ENCODE data around the gene SPOPL.
"Not testable (repeated sequence)": the region's sequence is repeated elsewhere in the genome, so short reads cannot be mapped to it uniquely, and the experiment has no call there.

SPOPL gene

GRCh38 chr2:138523018-138523672, 21.6 kb downstream of the SPOPL start:
- DNase-seq (ENCODE audit: low read depth in 2 of 2): not testable (repeated sequence)

GRCh38 chr2:138523673-138524042, 22.1 kb downstream of the SPOPL start:
- DNase-seq (ENCODE audit: low read depth in 2 of 2): not testable (repeated sequence)

DNA sequence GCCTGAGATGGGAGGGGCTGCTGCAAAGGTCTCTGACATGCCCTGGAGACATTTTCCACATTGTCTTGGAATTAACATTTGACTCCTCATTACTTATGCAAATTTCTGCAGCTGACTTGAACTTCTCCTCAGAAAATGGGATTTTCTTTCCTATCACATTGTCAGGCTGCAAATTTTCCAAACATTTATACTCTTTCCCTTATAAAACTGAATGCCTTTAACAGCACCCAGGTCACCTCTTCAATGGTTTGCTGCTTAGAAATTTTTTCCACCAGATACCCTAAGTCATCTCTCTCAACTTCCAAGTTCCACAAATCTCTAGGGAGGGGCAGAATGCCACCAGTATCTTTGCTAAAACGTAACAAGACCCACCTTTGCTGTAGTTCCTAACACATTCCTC, 22.8 kb downstream of the SPOPL start:
- not testable (repeated sequence) for DNase-seq (ENCODE audit: low read depth in 2 of 2)

DNA sequence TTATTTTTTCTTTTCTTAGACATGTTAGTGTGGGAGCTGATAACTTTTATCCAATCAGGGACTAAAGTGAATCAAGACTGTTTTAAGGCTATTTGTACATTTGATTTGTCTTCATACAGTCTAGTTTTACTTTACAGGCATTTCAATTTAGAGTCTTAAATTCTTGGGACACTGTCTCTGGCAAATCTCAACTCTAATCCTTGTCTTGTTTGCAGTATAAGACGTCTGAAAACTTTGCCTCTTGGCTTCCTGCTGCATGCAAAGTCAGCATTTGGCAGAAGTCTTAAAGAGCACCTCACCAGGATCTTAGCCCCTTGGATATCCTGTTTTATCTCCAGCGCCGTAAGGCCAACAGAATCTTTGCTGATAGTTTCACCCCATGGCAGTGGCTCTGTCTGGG, 30.3 kb downstream of the SPOPL start:
- DNase-seq (ENCODE audit: low read depth in 2 of 2): no peak

- no peak for DNase-seq (ENCODE audit: low read depth in 2 of 2)
These were observed 33.2 kb downstream of the SPOPL start for GRCh38 chr2:138534791-138535190.

DNA sequence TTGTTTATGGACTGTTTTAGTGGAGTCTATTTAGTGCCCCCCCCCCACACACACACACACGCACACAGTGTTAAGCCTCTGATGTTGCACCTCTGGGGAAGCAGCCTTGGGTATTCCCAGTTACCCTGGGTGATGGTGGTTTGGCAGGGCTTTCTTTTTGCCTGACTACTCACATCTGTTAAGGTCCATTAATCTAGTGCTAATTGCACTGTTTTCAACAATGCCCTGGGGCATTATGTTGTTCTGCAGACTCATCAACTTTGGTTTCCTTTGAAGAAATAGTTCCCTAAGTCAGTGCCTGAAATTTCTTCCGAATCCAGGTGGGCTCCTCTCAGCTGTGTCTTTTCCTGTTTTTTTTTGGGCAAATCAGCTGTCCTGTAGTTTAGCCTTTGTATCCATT, 34.7 kb downstream of the SPOPL start:
- DNase-seq (ENCODE audit: low read depth in 2 of 2): no peak

DNA sequence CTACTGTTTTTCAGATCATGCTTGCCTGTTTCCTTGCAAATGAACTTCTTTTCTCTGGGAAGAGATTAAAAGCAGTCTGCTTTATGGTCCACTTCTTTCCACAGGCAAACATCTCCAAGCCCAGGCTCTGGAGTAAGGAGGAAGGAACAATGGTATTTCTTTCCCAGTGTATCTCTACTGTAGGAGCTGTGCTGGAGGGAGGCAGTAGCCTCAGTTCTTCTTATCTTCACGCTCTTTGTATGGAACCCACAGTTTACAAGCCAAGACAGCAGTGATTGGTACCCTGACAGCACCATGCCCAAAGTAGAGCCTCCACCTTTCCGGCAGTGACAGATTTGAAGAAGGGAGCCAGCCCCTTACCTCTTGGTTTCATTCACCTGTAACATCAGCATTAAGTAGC, 35.2 kb downstream of the SPOPL start:
- no peak for DNase-seq (ENCODE audit: low read depth in 2 of 2)

DNA sequence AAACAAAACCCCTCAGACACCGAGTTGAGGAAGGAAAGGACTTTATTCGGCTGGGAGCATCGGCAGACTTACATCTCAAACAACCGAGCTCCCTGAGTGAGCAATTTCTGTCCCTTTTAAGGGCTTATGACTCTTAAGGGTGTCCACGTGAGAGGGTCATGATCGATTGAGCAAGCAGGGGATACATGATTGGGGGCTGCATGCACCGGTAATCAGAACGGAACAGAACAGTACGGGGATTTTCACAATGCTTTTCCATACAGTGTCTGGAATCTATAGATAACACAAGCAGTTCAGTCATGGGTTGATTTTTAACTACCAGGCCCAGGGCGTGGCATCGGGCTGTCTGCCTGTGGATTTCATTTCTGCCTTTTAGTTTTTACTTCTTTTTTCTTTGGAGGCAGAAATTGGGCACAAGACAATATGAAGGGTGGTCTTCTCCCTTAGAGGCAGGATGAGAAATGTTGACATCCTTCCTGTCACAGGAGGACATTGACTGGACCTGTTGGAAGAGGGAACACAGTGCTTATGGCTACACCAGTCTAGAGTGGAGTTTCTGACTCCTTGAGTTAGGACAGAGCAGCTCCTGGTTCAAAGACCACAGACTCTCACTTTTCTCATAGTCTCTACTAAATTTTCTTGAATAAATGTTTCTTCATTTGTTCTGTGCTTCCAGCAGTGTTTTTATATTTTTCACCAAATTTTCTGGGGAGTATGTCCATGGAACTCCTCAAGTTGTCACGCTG, 35.8 kb downstream of the SPOPL start:
- no peak for DNase-seq (ENCODE audit: low read depth in 2 of 2)

- DNase-seq (ENCODE audit: low read depth in 2 of 2): not testable (repeated sequence)
These were observed 42.6 kb downstream of the SPOPL start for GRCh38 chr2:138544206-138544605.

- DNase-seq (ENCODE audit: low read depth in 2 of 2): no peak
These were observed 47.2 kb downstream of the SPOPL start for GRCh38 chr2:138548796-138549195.

DNA sequence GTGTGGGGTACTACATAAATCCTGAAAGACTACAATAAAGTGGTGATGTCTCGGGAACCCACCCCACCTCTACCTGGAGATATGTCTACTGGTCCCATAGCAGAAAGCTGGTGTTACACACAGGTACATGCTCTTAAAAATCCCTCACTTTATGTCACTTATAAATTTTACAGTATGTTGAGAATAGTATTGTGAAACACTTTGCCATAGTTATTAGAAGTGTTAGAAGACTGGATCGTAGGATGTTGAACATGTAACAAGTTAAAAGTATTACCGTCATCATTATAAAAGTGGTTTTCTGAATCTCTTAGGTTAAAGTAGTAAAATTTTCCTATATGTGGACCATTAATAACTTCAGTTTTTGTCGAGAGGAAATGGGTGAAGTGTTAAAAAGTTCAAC, 48.6 kb downstream of the SPOPL start:
- no peak for DNase-seq (ENCODE audit: low read depth in 2 of 2)

DNA sequence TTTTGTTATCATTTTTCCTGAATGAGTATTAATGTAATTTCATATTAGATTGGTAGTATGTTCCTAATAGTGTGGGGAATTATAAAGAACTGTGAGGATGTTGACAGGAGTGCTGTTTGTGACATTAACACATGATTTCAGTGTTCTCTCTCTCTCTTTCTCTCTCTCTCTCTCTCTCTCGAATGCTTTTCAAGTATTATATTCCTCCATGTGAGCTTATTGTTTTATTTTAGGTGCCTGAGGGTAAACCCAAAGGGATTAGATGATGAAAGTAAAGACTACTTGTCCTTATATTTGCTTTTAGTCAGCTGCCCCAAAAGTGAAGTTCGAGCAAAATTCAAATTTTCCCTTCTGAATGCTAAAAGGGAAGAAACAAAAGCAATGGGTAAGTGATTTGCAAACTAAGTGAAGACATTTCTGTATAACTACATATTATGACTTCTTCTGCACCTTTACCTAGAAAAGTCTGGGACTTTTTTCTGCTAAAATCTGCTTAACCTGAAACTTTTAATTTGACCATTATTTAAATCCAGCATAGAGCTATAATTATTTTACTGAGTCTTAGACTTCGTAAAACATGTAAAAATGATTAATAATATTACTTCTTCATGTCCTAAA, 49.2 kb downstream of the SPOPL start:
- no peak for DNase-seq (ENCODE audit: low read depth in 2 of 2)

DNA sequence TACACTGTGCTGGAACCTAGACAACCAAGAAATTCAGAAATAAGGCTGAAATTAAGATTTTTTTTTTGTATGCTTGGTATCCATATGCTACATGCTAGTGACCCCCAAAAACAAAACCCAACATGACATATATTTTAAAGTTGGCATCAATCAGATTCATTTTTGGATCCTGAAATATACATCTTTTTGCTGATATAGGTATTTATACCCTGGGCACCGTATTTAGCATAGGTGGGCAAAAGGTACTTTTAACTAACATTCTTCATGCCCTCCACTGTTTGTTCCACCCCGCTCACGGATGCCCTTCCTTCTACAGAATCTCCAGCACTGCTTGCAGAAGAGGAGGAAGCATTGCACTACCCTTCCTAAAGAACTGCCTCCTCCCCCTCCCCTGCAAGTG, 52.6 kb downstream of the SPOPL start:
- DNase-seq (ENCODE audit: low read depth in 2 of 2): no peak

DNA sequence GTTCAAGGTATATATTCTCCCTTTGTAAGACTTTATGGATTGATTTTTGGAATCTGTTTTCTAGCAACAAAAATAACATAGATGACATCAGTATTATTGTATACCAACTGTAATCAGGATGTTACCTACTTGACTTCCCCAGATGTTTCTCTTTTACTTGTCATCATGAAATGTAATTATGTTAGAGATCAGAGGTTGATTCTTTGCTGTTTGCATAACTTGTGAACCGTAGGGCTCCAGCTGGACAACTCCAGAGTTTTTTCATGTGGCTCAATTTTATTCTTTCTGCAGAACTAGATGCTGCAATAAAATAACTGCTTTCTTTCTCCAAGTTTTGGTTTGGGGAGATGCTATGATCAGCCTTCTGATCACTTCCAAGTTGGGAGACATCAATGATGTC, 58.1 kb downstream of the SPOPL start:
- DNase-seq (ENCODE audit: low read depth in 2 of 2): no peak

- DNase-seq (ENCODE audit: low read depth in 2 of 2): no peak
These were observed 63.1 kb downstream of the SPOPL start for GRCh38 chr2:138564586-138565229.

DNA sequence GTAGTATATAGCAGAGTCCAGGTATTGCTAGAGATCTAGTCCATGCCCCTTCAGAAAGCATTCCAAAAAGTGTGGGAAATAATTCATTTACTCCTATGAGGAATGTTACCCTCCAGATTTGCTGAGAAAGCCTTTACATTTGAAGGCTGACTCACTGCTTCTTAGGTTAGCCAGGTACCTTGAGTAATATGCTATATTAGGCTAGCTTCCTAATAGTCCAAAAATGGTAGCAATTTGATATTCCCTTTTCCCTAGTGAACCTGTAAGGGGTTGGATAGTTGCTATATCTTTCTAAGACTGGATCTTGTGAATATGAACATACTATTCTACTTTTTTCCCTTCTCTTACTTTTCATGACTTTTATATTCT, 63.6 kb downstream of the SPOPL start:
- DNase-seq (ENCODE audit: low read depth in 2 of 2): no peak

DNA sequence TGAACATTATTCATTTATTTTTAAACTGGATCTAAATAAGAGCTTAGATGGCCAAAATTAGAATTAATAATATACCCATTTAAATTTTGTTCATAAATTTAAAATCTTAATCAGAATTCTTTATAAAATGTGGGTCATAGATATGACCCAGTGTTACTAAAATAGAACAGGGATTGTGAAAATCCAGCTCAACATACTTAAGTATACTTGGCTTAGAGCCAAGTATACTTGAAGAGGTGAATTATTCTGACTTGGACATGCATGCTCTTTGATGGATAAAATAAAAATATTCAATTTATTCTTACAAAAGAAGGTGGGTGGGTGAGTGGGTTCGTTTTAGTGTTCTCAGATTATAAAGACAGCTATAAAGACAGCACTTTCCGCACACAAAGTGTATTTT, 70.7 kb downstream of the SPOPL start:
- no peak for DNase-seq (ENCODE audit: low read depth in 2 of 2)

DNA sequence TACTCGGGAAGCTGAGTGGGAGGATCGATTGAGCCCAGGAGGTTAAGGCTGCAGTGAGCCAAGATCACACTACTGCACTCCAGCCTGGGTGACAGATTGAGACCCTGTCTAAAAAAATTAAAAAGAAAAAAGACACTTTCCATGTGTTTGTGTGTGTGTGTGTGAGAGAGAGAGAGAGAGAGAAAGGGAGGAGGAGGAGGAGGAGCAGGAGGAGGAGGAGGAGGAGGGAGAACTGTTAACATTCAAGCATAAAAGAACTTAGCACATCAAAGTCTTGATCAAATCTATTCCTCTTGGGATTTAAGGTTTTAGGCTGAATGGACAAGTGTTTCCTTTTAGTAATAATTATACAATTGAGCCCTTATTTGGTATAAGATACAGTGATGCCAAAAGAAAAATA, 75.5 kb downstream of the SPOPL start:
- no peak for DNase-seq (ENCODE audit: low read depth in 2 of 2)

DNA sequence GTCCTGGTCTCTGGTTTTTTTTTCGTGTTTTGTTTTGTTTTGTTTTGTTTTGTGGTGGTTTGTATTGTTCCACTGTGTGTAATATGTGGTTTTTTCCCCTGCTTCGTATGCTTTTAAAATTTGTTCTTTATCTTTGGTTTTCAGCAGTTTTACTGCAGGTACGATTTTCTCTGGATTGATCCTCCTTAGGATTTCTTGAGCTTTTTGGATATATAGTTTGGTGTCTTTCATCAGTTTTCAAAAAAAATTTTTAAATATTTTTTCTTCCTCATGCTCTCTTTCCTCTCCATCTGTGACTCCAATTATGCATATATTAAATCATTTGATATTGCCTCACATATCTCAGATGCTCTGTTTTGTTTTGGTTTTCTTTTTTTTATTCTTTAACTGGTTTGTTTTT, 78.0 kb downstream of the SPOPL start:
- no peak for DNase-seq (ENCODE audit: low read depth in 2 of 2)

DNA sequence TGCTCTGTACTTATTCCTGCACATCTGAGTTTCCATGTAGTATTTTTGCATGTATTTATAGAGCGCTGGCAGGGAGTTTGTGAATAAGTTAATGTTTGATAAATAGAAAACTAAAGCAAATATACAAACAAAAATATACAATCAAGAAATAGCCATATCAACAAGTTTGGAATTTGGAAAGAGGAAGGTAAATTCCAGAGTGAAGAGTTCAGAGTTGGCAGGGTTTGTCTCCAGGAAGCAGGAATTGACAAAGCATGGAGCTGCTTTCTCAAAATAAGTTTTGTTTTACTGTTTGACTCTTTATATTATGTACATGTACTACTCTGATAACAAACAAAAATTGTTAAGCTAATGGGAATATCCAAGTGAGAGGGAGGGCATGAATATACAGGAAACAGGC, 80.3 kb downstream of the SPOPL start:
- no peak for DNase-seq (ENCODE audit: low read depth in 2 of 2)

GRCh38 chr2:138589663-138590062, 88.1 kb downstream of the SPOPL start:
- no peak for DNase-seq (ENCODE audit: low read depth in 2 of 2)

DNA sequence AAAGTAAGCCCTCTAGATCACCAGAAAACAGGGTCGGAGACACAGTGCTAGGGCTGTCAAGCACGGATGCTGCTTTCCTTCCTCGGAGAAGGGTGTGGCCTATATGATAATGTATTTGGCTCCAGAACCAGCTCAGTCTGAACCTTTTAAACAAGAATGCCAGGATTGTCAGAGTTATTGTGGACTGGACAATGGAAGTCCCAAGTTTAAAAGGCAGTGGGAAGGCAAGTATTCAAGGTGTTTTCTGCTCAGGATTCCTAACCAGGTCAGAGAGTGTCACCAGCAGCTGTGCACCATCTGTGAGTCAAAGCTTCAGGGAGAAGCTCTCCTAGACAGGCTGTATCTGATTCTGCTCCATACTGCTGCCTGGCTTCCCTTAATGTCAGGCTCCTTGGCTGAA, 94.8 kb downstream of the SPOPL start:
- DNase-seq (ENCODE audit: low read depth in 2 of 2): no peak
